Activated CD8-positive, alpha-beta memory T cell treated with anti-CD3 and anti-CD28 coated beads, Interleukin-2, amount 50 U/mL, for 1 hour (primary cell): ENCODE data around the gene TCF7L2.

Source experiments
- DNase-seq: peaks from one replicate; pipeline ENCODE4 v3.0.0-alpha.2; 2020; ENCODE audit errors: extremely low read depth

TCF7L2 gene

GRCh38 chr10:112948196-112948595, 1.9 kb upstream of the TCF7L2 start:
- DNase-seq = no peak

- DNase-seq = no peak
These were observed 764 bp upstream of the TCF7L2 start for GRCh38 chr10:112949143-112949823.

- DNase-seq = no peak
These were observed 789 bp downstream of the TCF7L2 start for GRCh38 chr10:112950714-112951358.

GRCh38 chr10:112951359-112952281, 1.6 kb downstream of the TCF7L2 start:
- no peak for DNase-seq

GRCh38 chr10:112952282-112953173, 2.5 kb downstream of the TCF7L2 start:
- DNase-seq = no peak

- no peak for DNase-seq
These were observed 3.4 kb downstream of the TCF7L2 start for GRCh38 chr10:112953174-112954159.

GRCh38 chr10:112954974-112955581, 5.0 kb downstream of the TCF7L2 start:
- no peak for DNase-seq

GRCh38 chr10:112955582-112956421, 5.8 kb downstream of the TCF7L2 start:
- no peak for DNase-seq

- DNase-seq = no peak
These were observed 6.7 kb downstream of the TCF7L2 start for GRCh38 chr10:112956631-112957350.

GRCh38 chr10:112957640-112958092, 7.6 kb downstream of the TCF7L2 start:
- DNase-seq = no peak

GRCh38 chr10:112958275-112958995, 8.4 kb downstream of the TCF7L2 start:
- DNase-seq = no peak

GRCh38 chr10:112959207-112959838, 9.3 kb downstream of the TCF7L2 start:
- DNase-seq = no peak

- no peak for DNase-seq
These were observed 10.2 kb downstream of the TCF7L2 start for GRCh38 chr10:112960151-112960681.

- no peak for DNase-seq
These were observed 11.6 kb downstream of the TCF7L2 start for GRCh38 chr10:112961609-112962008.

GRCh38 chr10:112962343-112962742, 12.3 kb downstream of the TCF7L2 start:
- DNase-seq = no peak

- no peak for DNase-seq
These were observed 13.8 kb downstream of the TCF7L2 start for GRCh38 chr10:112963835-112964234.

- DNase-seq = no peak
These were observed 14.4 kb downstream of the TCF7L2 start for GRCh38 chr10:112964482-112964881.
